Skin of body (tissue), 2 donors: Measurements from ENCODE around the gene SLC6A6. TPM values are rescaled to one million over a fixed set of nuclear protein-coding genes. Genes with fewer than 3 reads are reported as not detected.

Experiments
- DNase-seq: peaks from one replicate; lab custom pipeline; 2025; lab: John Stamatoyannopoulos, UW
- total RNA-seq: library from RNA; depleted of rRNA; stranded (reverse); fragments of >200 nt; gene quantifications from one replicate; pipeline ENCODE4 v1.2.3, GENCODE V29; 2014

The SLC6A6 gene
- total RNA-seq, 1 donor from 2014 or later = 12.0 TPM

DNA sequence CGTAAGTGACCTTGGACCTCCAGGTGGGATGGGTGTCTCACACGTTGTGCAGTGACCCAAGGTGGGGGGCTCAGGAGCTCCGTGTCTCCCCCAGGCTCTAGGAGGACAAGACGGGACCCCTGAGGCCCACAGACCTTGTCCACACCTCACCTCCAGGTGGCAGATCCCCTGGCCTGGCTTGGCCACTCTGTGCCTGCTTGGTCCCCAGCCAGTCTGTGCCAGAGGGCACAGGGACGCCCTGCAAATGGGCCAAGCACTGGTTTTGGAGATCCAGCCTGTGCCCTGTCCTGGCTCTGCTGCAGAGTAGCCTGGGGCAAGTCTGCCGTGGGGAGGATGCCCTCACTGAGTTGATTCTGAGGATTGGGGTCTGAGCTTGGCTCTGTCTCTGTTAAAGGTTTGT, 14.0 kb downstream of the SLC6A6 start:
- DNase-seq = no peak

- no peak for DNase-seq
Observed at GRCh38 chr3:14418296-14419250, 16.2 kb downstream of the SLC6A6 start.

DNA sequence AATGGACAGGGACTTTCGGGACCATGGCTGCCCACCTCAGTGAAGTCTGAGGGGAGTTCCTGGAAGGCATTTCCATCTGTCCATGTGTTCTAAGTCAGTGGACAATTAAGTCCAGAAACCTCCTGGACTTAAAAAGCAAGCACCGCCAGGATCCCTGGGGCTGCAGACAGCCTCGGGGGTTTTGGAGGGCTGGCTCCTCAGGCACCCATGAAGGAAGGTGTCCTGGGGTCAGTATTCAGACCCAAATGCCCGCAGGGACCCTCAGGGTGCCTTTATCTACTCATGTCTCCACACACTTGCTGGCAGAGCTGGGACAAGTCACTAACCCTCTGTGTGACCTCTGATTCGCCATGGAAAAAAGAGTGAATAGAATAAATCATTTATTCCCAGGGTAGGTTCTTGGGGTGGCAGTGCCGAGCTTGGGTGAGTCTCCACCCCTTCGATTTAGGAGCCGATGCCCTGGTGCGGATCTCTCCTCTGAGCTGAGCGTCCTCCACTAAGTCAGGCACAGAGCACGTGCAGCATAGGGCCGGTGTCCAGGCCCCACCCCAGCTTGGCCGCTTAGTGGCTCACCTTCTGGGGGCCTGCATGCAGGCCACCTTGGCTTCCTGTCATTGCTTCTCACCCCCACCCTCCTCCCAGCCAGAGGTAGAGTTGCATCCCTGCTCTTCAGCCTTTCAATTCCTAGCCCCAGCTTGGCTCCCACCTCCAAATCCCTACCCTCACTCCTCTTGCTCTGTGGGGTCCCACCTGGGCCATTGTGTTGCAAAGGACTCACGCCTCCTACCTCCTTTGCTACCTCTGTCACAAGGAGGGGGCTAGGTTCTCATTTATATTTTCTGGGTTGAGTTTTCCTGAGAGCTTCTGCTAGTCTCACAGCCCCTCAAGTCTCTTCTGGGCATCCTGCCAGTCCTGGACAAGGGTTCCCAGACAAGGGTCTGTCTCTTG, 19.9 kb downstream of the SLC6A6 start:
- no peak for DNase-seq

GRCh38 chr3:14423197-14423743, 20.9 kb downstream of the SLC6A6 start:
- no peak for DNase-seq

DNA sequence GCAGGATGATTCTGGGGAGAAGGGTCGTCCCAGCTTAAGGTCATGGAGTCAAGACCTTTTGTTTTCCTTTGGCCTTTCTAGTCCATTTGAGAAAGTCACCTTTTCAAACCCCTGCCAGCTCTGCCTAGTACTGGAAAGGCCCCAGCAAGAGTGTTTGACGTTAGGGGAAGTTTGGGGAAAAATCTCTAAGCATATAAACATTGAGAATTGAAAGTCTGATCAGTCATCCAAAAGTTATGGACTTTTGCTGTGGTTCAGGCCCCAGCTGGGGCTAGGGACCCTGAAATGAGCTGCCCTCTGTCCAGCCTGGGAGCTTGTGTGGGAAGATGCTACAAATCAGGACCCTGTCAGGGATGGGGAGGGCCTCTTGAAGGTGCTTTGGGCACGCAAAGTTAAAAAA, 21.6 kb downstream of the SLC6A6 start:
- no peak for DNase-seq

GRCh38 chr3:14424711-14425580, 22.5 kb downstream of the SLC6A6 start:
- DNase-seq = no peak

DNA sequence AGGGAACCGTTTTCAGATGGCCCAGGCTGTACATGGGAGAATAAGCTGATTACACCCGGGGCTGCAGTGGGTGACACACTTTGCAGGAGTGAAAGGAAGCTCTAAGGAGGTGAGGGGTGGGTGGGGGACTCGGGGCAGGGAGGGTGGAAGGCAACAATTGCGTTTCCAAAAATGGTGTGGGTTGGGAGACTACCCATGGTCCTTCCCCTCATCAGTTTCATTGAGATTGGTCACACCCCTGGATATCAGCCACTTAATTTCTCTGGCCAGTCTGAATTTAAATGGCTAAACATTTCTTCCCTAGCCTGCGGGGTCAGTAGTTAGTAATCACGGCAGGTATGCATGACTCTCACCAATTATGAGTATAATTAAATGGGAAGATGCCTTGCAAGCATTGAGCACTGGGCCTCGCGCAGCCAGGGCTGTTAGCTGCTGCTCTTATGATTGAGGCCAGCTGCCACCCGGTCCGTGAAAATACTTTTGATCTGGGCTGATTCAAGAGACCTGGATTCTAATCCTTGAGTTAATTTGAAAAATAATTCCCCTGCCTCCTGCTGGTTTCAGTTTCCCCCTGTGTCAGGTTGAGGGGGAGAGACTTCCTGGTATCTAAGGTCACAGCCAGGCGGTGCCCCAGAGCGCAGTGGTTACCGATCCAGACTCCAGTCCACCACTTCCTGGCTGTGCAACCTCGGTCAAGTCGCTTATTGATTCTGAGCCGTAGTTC, 23.3 kb downstream of the SLC6A6 start:
- DNase-seq = no peak

GRCh38 chr3:14426305-14426620, 23.9 kb downstream of the SLC6A6 start:
- no peak for DNase-seq

DNA sequence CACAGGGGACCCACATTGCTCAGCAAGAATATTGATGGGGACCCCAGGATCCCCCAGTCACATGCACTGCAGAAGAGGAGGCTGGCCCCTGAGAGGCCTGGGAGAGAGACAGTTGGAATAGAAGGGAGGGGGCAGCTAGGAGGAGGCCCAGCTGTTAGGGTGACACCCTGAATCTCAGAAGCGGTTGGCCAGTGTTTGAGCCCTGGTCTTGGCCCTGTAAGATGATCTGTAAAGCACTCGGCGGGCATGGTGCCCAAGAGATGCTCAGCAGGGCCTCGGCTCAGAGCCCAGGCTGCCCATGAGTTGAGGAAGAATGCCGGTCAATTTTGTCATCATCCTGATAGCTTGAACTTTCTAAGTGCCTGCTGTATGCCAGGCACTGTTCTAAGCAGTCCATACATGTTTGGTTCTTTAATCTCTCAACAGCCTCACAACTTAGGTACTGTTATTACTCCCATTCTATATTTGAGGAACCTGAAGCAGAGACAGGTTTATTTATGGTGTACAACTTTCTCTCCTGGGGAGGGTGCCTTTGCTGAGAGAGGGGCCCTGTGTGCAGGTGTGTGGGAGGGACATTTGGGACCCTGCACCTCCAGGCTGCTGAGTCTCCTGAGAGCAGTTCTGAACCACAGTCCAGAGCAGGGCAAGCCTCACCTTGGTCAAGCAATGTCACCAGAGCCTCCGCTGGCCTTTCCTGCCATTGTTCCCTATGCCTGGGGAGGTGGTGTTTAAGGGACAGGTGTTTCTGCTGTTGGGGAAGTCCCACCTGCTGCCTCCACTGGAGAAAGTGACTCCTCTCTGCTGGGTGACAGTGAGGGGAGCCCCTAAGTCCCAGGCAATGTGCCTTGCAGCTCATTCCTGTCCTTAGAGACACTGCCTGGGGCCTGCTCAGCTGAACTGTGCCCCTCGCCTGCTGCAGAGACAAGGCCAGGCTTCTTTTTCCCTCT, 26.0 kb downstream of the SLC6A6 start:
- no peak for DNase-seq

DNA sequence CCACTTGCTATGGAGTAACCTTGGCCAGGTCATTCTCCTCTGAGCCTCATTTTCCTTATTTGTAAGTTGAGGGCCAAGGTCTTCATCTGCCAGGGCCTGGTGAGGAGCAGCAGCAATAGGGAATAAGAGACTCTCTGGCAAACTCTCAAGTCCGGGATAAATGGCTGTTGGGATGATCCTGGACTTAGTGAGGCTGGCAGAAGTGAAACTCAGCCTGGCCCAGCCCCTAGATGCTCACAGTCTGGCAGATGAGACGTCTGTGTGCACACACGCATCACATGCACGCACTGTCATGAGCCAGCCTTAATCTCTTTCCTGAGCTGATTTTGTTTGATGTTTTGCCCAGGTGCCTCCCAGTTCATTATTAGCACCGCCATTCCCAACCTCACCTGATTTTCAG, 26.8 kb downstream of the SLC6A6 start:
- no peak for DNase-seq

DNA sequence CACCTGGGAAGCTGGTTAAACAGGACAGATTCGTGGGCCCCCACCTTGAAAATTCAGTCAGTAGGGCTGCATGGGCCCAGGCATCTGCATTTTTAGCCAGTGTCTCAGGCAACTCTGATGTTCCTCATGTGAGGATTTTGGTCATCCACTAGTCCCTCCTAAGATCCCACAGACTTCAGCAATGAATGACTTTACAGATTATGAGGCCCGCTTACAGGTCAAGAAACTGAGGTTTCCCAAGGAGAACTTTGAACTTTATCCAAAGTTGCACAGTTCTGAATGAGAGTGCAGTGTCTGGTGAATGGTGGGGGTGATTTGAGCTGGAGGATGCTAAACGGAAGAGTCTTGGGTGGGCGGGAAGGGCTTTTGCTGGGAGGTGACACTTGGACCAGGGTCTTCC, 27.2 kb downstream of the SLC6A6 start:
- no peak for DNase-seq

GRCh38 chr3:14430053-14430452, 27.6 kb downstream of the SLC6A6 start:
- DNase-seq = no peak

- no peak for DNase-seq
Observed at GRCh38 chr3:14430706-14431451, 28.5 kb downstream of the SLC6A6 start.

GRCh38 chr3:14431452-14431916, 29.1 kb downstream of the SLC6A6 start:
- no peak for DNase-seq

GRCh38 chr3:14431917-14432834, 29.8 kb downstream of the SLC6A6 start:
- DNase-seq = peak; percentile 54

DNA sequence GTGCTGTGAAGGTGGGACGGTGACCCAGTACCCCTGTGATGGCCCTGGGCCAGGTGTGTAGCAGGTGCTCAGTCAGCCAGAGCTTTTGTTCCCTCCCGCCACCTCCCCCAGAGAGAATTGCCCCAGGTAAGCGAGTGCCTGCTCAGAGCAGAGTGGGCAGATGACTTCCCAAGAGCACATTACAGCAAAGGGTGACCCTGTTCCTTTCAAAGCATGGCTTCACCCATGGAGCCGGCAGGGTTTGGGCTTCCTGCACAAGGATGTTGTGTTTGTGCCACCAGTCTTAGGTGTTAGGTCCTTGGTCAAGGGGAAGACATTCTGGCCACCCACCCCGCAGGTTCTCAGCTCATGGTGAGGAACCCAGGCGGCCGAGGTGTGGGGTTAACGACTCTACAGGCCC, 30.7 kb downstream of the SLC6A6 start:
- no peak for DNase-seq

DNA sequence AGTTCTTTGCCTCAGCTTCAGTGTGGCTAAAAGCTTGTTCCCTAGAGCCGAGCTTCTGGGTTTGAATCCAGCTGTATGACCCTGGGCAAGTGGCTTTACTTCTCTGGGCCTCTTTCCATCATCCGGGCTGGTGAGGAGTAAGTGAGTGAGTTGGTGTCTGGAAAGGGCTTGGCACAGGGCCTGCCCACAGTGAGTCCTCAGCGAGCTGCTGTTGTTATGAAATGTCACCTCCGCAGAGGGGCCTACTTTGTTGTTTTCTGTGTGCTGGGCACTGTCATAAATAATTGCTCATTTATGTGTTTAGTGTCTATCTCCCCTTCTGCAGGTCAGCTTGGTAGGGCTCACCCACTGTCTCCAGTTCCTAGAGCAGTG, 31.7 kb downstream of the SLC6A6 start:
- DNase-seq = no peak
